Measurements from ENCODE around the gene SPTBN2. TPM values are rescaled to one million over a fixed set of nuclear protein-coding genes. Genes with fewer than 3 reads are reported as not detected.

The SPTBN2 gene
- total and polyA plus RNA-seq, 2 of the 4 experiments (the other 2 are of a cell fraction): 0.18 to 0.41 TPM

- H3K23ac ChIP-seq (ENCODE audit: low read depth, low read length): no peak overlapping the region
- peaks cover 3% of the 10 kb centered on the region for H3K4me1 ChIP-seq (ENCODE audit: control insufficient read depth, insufficient read depth, low read length)
- no peaks in the 10 kb centered on the region for H3K36me3 ChIP-seq (ENCODE audit: control insufficient read depth, insufficient read depth, low read length)
- intact Hi-C loops (cut with micrococcal nuclease): loop anchor here (5.0 kb wide), 1 partner anchor 42 kb away; no protein-coding TSS in a partner anchor
- no peak for TF ChIP-seq MAFK (IDR thresholded peaks at IDR 0.05; ENCODE audit: low read depth, low read length)
- no peak for TF ChIP-seq RFX5 (IDR thresholded peaks at IDR 0.05; ENCODE audit: low read depth, low read length)
- no peak for TF ChIP-seq BHLHE40 (IDR thresholded peaks at IDR 0.05; ENCODE audit: low read depth, low read length)
- TF ChIP-seq MXI1 (IDR thresholded peaks at IDR 0.05; ENCODE audit: borderline replicate concordance, low read depth, low read length): no peak
- no peak for TF ChIP-seq CTCF (conservative IDR thresholded peaks at IDR 0.05; ENCODE audit: low read depth, low read length)
- no peak for TF ChIP-seq NFE2L2 (IDR thresholded peaks at IDR 0.05; ENCODE audit: low read depth, low read length)
- no peak for TF ChIP-seq POLR2A (IDR thresholded peaks at IDR 0.05; ENCODE audit: low read depth, low read length)
- no peak for TF ChIP-seq RCOR1 (IDR thresholded peaks at IDR 0.05; ENCODE audit: insufficient replicate concordance, low read length)
- TF ChIP-seq CEBPB (IDR thresholded peaks at IDR 0.05; ENCODE audit: low read depth, low read length): no peak
- TF ChIP-seq USF2 (IDR thresholded peaks at IDR 0.05; ENCODE audit: low read depth, low read length): no peak
- no peak for TF ChIP-seq CHD1 (IDR thresholded peaks at IDR 0.05; ENCODE audit: low read depth, low read length)
- TF ChIP-seq FOS (IDR thresholded peaks at IDR 0.05; ENCODE audit: low read depth, low read length): no peak
- H2BK20ac ChIP-seq (ENCODE audit: low read depth, low read length): no peak overlapping the region
- no peak overlapping the region for H2BK5ac ChIP-seq (ENCODE audit: low read depth, low read length, poor library complexity, severe bottlenecking)
- no peaks in the 10 kb centered on the region for H4K20me1 ChIP-seq (ENCODE audit: insufficient read depth, low read length)
- ChIA-PET POLR2A (ENCODE audit: unreplicated experiment) (no interaction called here), CTCF (no interaction called here)
- in situ Hi-C loops (cut with MboI; ENCODE audit: low sequenced_read_pairs): no loop called here
- no TSS peak for BruUV-seq (replicated peaks)
- WGBS, 2 experiments (ENCODE audit: extremely low coverage in 2 of 2, insufficient read length in 1 of 2): no CpG with 5 or more reads among the region's 2 CpGs
- no peak overlapping the region for H4K5ac ChIP-seq (ENCODE audit: low read depth, low read length)
- H3K4me3 ChIP-seq (ENCODE audit: insufficient read depth, low read depth, low read length): no peak overlapping the region
- no peak overlapping the region for H3K18ac ChIP-seq (ENCODE audit: low read depth, low read length)
- H3K14ac ChIP-seq (replicated peaks; ENCODE audit: low read depth, low read length): no peak overlapping the region
- no peak overlapping the region for H2AK5ac ChIP-seq (ENCODE audit: low read depth, low read length)
- peak overlapping the region; percentile 79 for H2AK9ac ChIP-seq (replicated peaks; ENCODE audit: low read depth, low read length, poor library complexity)
- no peaks in the 10 kb centered on the region for H3K9me3 ChIP-seq (ENCODE audit: control insufficient read depth, insufficient read depth, low read length)
- no peak overlapping the region for H3K9ac ChIP-seq (ENCODE audit: low read depth, low read length)
- dilution Hi-C loops (cut with HindIII; ENCODE audit: low sequenced_read_pairs, unreplicated experiment): no loop called here
- DNase-seq: peak; percentile 69
- 0 out of 2 replicates have a peak overlapping the region, but pooled peaks have one; percentile 12 for H3K4ac ChIP-seq (ENCODE audit: low read depth, low read length)
- H3K4me2 ChIP-seq (ENCODE audit: low read depth, low read length): peak overlapping the region; percentile 31; the same call in 1 of the 2 replicates
- H3K9me1 ChIP-seq (ENCODE audit: insufficient read depth, low read length): no peaks in the 10 kb centered on the region
- no peak overlapping the region for H2BK120ac ChIP-seq (ENCODE audit: low read depth, low read length)
- peak overlapping the region; percentile 68 for H2AFZ ChIP-seq (replicated peaks; ENCODE audit: low read length, poor library complexity)
- H2BK15ac ChIP-seq (ENCODE audit: low read depth, low read length): no peak overlapping the region
- H3K79me1 ChIP-seq (ENCODE audit: low read depth in 1 of 2, low read length in 2 of 2): peaks cover 0 to 15% of the 10 kb centered on the region in 2 experiments; a peak in 3 of 4 replicates
- H3K27me3 ChIP-seq (ENCODE audit: control insufficient read depth, insufficient read depth, low read length): peaks cover 11% of the 10 kb centered on the region
- no peak overlapping the region for H3K27ac ChIP-seq (ENCODE audit: insufficient read depth, low read length)
- 0 out of 4 replicates have a peak overlapping the region, but pooled peaks of 1 of the 2 experiments have one; percentile 29 for H4K8ac ChIP-seq (ENCODE audit: low read depth in 2 of 2, low read length in 2 of 2)
- no peak overlapping the region for H3K56ac ChIP-seq (ENCODE audit: extremely low read depth, insufficient read depth, low read length)
- ATAC-seq (ENCODE audit: low read depth): no peak
- no peak overlapping the region for H4K91ac ChIP-seq (ENCODE audit: insufficient read depth, low read depth, low read length)
Measured at GRCh38 chr11:66739983-66740382, 11.0 kb upstream of the SPTBN2 start.
